SK-N-SH (cell line): Measurements from ENCODE around the gene BDKRB1. TPM values are rescaled to one million over a fixed set of nuclear protein-coding genes. Genes with fewer than 3 reads are reported as not detected.
A peak's percentile ranks its signal among the peaks of the same experiment; 100 is the strongest.

Source experiments
- CTCF ChIA-PET: fragments of 300-600, 350-600 bp; formaldehyde crosslinking; extraction: SDS; loops from one replicate; lab custom pipeline; 2021; lab: Yijun Ruan, JAX
- POLR2A ChIA-PET: fragments of 350-600 bp; sonication (Branson Sonifier 250); formaldehyde crosslinking; extraction: SDS; loops from one replicate; lab custom pipeline; 2020; ENCODE audit warnings: antibody characterized with exemption, inconsistent platforms; lab: Yijun Ruan, JAX
- DNase-seq: peaks from one replicate; pipeline ENCODE4 v3.0.0; 2012
- H2AFZ ChIP-seq: fragments of 200-600 bp; sonication (generic); 2 replicates; pipeline ENCODE4 v1.8.1; 2016; ENCODE audit warnings: antibody characterized with exemption, mild to moderate bottlenecking, low read depth
- H3F3A ChIP-seq: fragments of 200-600 bp; sonication (generic); replicated peaks from 2 replicates; pipeline ENCODE3; 2016; ENCODE audit warnings: antibody characterized with exemption, mild to moderate bottlenecking; ENCODE audit not compliant: insufficient read depth
- H3K27ac ChIP-seq, 2 experiments: fragments of 200-500 bp in 1 of 2; fragments of 200-600 bp in 1 of 2; sonication (Bioruptor generic) in 1 of 2; sonication (generic), shearing (Covaris generic) in 1 of 2; 2 replicates each; pipeline versions ENCODE4 v1.5.1 to v1.6.1; 2014 to 2016; ENCODE audit warnings: low read depth in 2 of 2, inconsistent platforms in 1 of 2, low read length in 1 of 2, mild to moderate bottlenecking in 1 of 2, mixed read lengths in 1 of 2
- H3K27me3 ChIP-seq: fragments of 200-600 bp; sonication (generic), shearing (Covaris generic); 2 replicates; pipeline ENCODE4 v1.6.1; 2016; ENCODE audit warnings: mixed run types; ENCODE audit not compliant: insufficient read depth
- H3K36me3 ChIP-seq, 2 experiments: fragments of 200-500 bp in 1 of 2; fragments of 200-600 bp in 1 of 2; sonication (Bioruptor generic) in 1 of 2; sonication (generic) in 1 of 2; replicated peaks in 1 of 2; 2 replicates each; pipeline versions ENCODE3 to v1.5.1; 2014 to 2016; ENCODE audit warnings: low read length in 1 of 2, mild to moderate bottlenecking in 1 of 2; ENCODE audit not compliant: insufficient read depth in 2 of 2, control insufficient read depth in 1 of 2
- H3K4me1 ChIP-seq, 2 experiments: fragments of 200-500 bp in 1 of 2; fragments of 200-600 bp in 1 of 2; sonication (Bioruptor generic) in 1 of 2; sonication (generic), shearing (Covaris generic) in 1 of 2; 2 replicates each; pipeline versions ENCODE4 v1.5.1 to v1.6.1; 2014 to 2016; ENCODE audit warnings: low read depth in 1 of 2, low read length in 1 of 2, mixed run types in 1 of 2; ENCODE audit not compliant: insufficient read depth in 2 of 2, control insufficient read depth in 1 of 2
- H3K4me2 ChIP-seq: fragments of 200-600 bp; sonication (generic), shearing (Covaris generic); 2 replicates; pipeline ENCODE4 v1.6.1; 2017; ENCODE audit warnings: mixed run types
- H3K4me3 ChIP-seq, 2 experiments: fragments of 200-500 bp in 1 of 2; fragments of 200-600 bp in 1 of 2; sonication (Bioruptor generic) in 1 of 2; sonication (generic), shearing (Covaris generic) in 1 of 2; 2 replicates each; pipeline versions ENCODE4 v1.5.1 to v1.8.1; 2014 to 2016; ENCODE audit warnings: low read depth in 2 of 2, inconsistent platforms in 1 of 2, low read length in 1 of 2, mild to moderate bottlenecking in 1 of 2, mixed read lengths in 1 of 2, moderate library complexity in 1 of 2
- H3K79me2 ChIP-seq: fragments of 200-600 bp; sonication (generic); 2 replicates; pipeline ENCODE4 v1.8.1; 2017; ENCODE audit warnings: mild to moderate bottlenecking; ENCODE audit not compliant: insufficient read depth
- H3K9ac ChIP-seq: fragments of 200-600 bp; sonication (generic); 2 replicates; pipeline ENCODE4 v1.6.1; 2017; ENCODE audit warnings: mixed run types
- H3K9me2 ChIP-seq: fragments of 200-600 bp; sonication (generic); 2 replicates; pipeline ENCODE4 v1.6.1; 2017; ENCODE audit warnings: mixed run types
- H3K9me3 ChIP-seq: fragments of 200-600 bp; sonication (generic); 2 replicates; pipeline ENCODE4 v1.6.1; 2017; ENCODE audit warnings: mixed run types, mild to moderate bottlenecking, moderate library complexity
- H4K20me1 ChIP-seq: fragments of 200-600 bp; sonication (generic); 2 replicates; pipeline ENCODE4 v1.6.1; 2017; ENCODE audit warnings: mild to moderate bottlenecking, mixed run types; ENCODE audit not compliant: insufficient read depth
- ELF1 ChIP-seq: IDR thresholded peaks from 2 replicates; pipeline ENCODE4 v1.4.0; 2012
- EZH2phosphoT487 ChIP-seq: fragments of 200-600 bp; sonication (generic); IDR thresholded peaks from 2 replicates; pipeline ENCODE4 v1.6.1; 2017; ENCODE audit warnings: low read depth, mixed run types, mild to moderate bottlenecking, antibody characterized with exemption, moderate library complexity, borderline replicate concordance
- FOSL2 ChIP-seq: IDR thresholded peaks from 2 replicates; pipeline ENCODE4 v1.4.0; 2012; ENCODE audit warnings: low read depth, mild to moderate bottlenecking, moderate library complexity, borderline replicate concordance
- FOXJ3 ChIP-seq: sonication (generic); formaldehyde crosslinking; IDR thresholded peaks from 2 replicates; pipeline ENCODE4 v1.5.1; 2020; ENCODE audit warnings: mild to moderate bottlenecking, missing genetic modification reagents
- FOXM1 ChIP-seq: IDR thresholded peaks from 2 replicates; pipeline ENCODE4 v1.4.0; 2012; ENCODE audit warnings: low read depth, mild to moderate bottlenecking
- GABPA ChIP-seq: IDR thresholded peaks from 2 replicates; pipeline ENCODE4 v1.4.0; 2012; ENCODE audit warnings: low read depth, mild to moderate bottlenecking
- MAX ChIP-seq: IDR thresholded peaks from 2 replicates; pipeline ENCODE4 v1.4.0; 2012; ENCODE audit warnings: low read depth
- MEF2A ChIP-seq: IDR thresholded peaks from 2 replicates; pipeline ENCODE4 v1.4.0; 2012; ENCODE audit warnings: low read depth, borderline replicate concordance
- MXI1 ChIP-seq: IDR thresholded peaks from 2 replicates; pipeline ENCODE4 v1.6.1; 2012; ENCODE audit warnings: mild to moderate bottlenecking, low read depth, low read length, improper control_type of control experiment
- NRF1 ChIP-seq: IDR thresholded peaks from 2 replicates; pipeline ENCODE4 v1.6.1; 2012; ENCODE audit warnings: low read depth, mild to moderate bottlenecking, low read length
- PBX3 ChIP-seq: IDR thresholded peaks from 2 replicates; pipeline ENCODE4; 2012
- POLR2AphosphoS5 ChIP-seq: IDR thresholded peaks from 2 replicates; pipeline ENCODE4 v1.6.1; 2012; ENCODE audit warnings: low read depth, low read length
- RFX5 ChIP-seq: IDR thresholded peaks from 2 replicates; pipeline ENCODE4 v1.6.1; 2012; ENCODE audit warnings: mild to moderate bottlenecking, improper control_type of control experiment, low read length
- SIN3A ChIP-seq: IDR thresholded peaks from 2 replicates; pipeline ENCODE4 v1.6.1; 2012; ENCODE audit warnings: low read depth, mild to moderate bottlenecking, low read length, moderate library complexity, borderline replicate concordance
- TAF1 ChIP-seq: IDR thresholded peaks from 2 replicates; pipeline ENCODE4 v1.6.1; 2012; ENCODE audit warnings: low read depth, mild to moderate bottlenecking, low read length, moderate library complexity, borderline replicate concordance
- USF1 ChIP-seq: IDR thresholded peaks from 2 replicates; pipeline ENCODE4 v1.4.0; 2012; ENCODE audit warnings: low read depth, borderline replicate concordance
- YY1 ChIP-seq: IDR thresholded peaks from 2 replicates; pipeline ENCODE4 v1.4.0; 2012; ENCODE audit warnings: low read depth, mild to moderate bottlenecking
- WGBS: methylation state at CpG from one replicate; pipeline ENCODE4 v1.1.6; 2017; ENCODE audit warnings: low lambda C conversion rate; 5-methylcytosine and 5-hydroxymethylcytosine counted together
- polyA plus RNA-seq, 3 experiments: library from polyadenylated mRNA; depleted of rRNA; stranded (reverse); fragments of >200 nt; gene quantifications; 2 replicates each; pipeline ENCODE4 v1.2.3, GENCODE V29; 2012

Gene BDKRB1
- polyA plus RNA-seq, 1 of the 3 experiments (the other 2 are of a cell fraction), result 14.4 TPM

- POLR2A ChIA-PET, result no interaction called here
- TF ChIP-seq ELF1 (no peak), EZH2phosphoT487 (no peak), MEF2A (no peak), FOXM1 (no peak), MAX (no peak), POLR2AphosphoS5 (no peak), USF1 (no peak), FOXJ3 (CRISPR knock-in tag) (no peak), GABPA (no peak), RFX5 (no peak), FOSL2 (no peak), MXI1 (no peak), YY1 (no peak), SIN3A (no peak), PBX3 (no peak), TAF1 (no peak), NRF1 (no peak)
- H3K36me3 ChIP-seq, result no peaks in the 10 kb centered on the region
- H3K4me2 ChIP-seq, result peak overlapping the region; percentile 65
- no peaks in the 10 kb centered on the region for H4K20me1 ChIP-seq
- H3K79me2 ChIP-seq, result peaks cover 8% of the 10 kb centered on the region; the same call in 1 of the 2 replicates
- H3K4me1 ChIP-seq, result peaks cover 9 to 50% of the 10 kb centered on the region in 2 experiments
- CTCF ChIA-PET, result interaction anchor here (0.8 to 2.1 kb wide), 3 partner anchors 23 to 258 kb away, joined by 4 to 8 read pairs (median 5); no protein-coding TSS in a partner anchor
- peak overlapping the region; percentile 67 for H3K9ac ChIP-seq
- H3K27me3 ChIP-seq, result no peaks in the 10 kb centered on the region
- peaks cover 42% of the 10 kb centered on the region for H3F3A ChIP-seq
- DNase-seq, result no peak
- no peak overlapping the region for H3K4me3 ChIP-seq
- peak overlapping the region; percentile 62 to 97; a peak in 3 of 4 replicates for H3K27ac ChIP-seq
- no peaks in the 10 kb centered on the region for H3K9me3 ChIP-seq
- WGBS, result 92% methylated on average over 18 of the region's 19 CpGs
- no peaks in the 10 kb centered on the region for H3K9me2 ChIP-seq
- no peak overlapping the region for H2AFZ ChIP-seq
Measured at GRCh38 chr14:96252323-96252998, 3.5 kb upstream of the BDKRB1 start.
